ENCODE data around the gene NTF4. TPM values are rescaled to one million over a fixed set of nuclear protein-coding genes. Genes with fewer than 3 reads are reported as not detected.

NTF4 gene
- total and polyA plus RNA-seq, 3 experiments from 2014 or later: not detected

- peaks cover 61 to 74% of the 10 kb centered on the region in 2 donors for H3K27me3 Mint-ChIP-seq
- no peak overlapping the region for H3K4me3 Mint-ChIP-seq
- CTCF ChIA-PET: no interaction called here
- H3K27me3 ChIP-seq (ENCODE audit: insufficient read depth, low read length, poor library complexity, severe bottlenecking): peaks cover 19% of the 10 kb centered on the region
- H3K27ac ChIP-seq (ENCODE audit: low read depth, low read length): no peak overlapping the region
- no peaks in the 10 kb centered on the region for H3K9me3 ChIP-seq (ENCODE audit: low read length)
- no peak overlapping the region for H3K27ac Mint-ChIP-seq
- H3K36me3 ChIP-seq (ENCODE audit: insufficient read depth, low read length): no peaks in the 10 kb centered on the region
- H3K4me1 Mint-ChIP-seq: peaks cover 10 to 15% (median 10%) of the 10 kb centered on the region in 3 donors
- POLR2A ChIA-PET: no interaction called here
- DNase-seq: no peak
- peaks cover 0 to 7% (median 5%) of the 10 kb centered on the region in 3 donors for H3K36me3 Mint-ChIP-seq
- peaks cover 0 to 3% (median 2%) of the 10 kb centered on the region in 5 donors for H3K9me3 Mint-ChIP-seq
- H3K4me1 ChIP-seq (ENCODE audit: insufficient read depth, low read length): no peaks in the 10 kb centered on the region
- no peak overlapping the region for H3K4me3 ChIP-seq (ENCODE audit: low read length)
Measured at GRCh38 chr19:49071860-49072547, 7.4 kb upstream of the NTF4 start.

GRCh38 chr19:49070416-49070815, 5.8 kb upstream of the NTF4 start:
- POLR2A ChIA-PET: no interaction called here
- no peaks in the 10 kb centered on the region for H3K9me3 ChIP-seq (ENCODE audit: low read length)
- Mint-ChIP-seq H3K4me1 (peaks cover 10 to 15% (median 13%) of the 10 kb centered on the region in 3 donors), H3K4me3 (peak overlapping the region in 2 of 7 donors; percentile 38 to 48), H3K27me3 (peaks cover 69 to 83% of the 10 kb centered on the region in 2 donors), H3K9me3 (peaks cover 0 to 3% (median 2%) of the 10 kb centered on the region in 5 donors), H3K27ac (no peak overlapping the region), H3K36me3 (peaks cover 0 to 7% (median 5%) of the 10 kb centered on the region in 3 donors)
- H3K4me3 ChIP-seq (ENCODE audit: low read length): no peak overlapping the region
- peaks cover 29% of the 10 kb centered on the region for H3K27me3 ChIP-seq (ENCODE audit: insufficient read depth, low read length, poor library complexity, severe bottlenecking)
- no peaks in the 10 kb centered on the region for H3K36me3 ChIP-seq (ENCODE audit: insufficient read depth, low read length)
- no peaks in the 10 kb centered on the region for H3K4me1 ChIP-seq (ENCODE audit: insufficient read depth, low read length)
- DNase-seq: no peak
- no peak overlapping the region for H3K27ac ChIP-seq (ENCODE audit: low read depth, low read length)
- CTCF ChIA-PET: interaction anchor here (2.0 kb wide), 1 partner anchor 77 kb away, joined by 5 read pairs; the partner anchor contains the start of genes GYS1 and RUVBL2

- POLR2A ChIA-PET: no interaction called here
- Mint-ChIP-seq H3K4me1 (peaks cover 10 to 15% (median 14%) of the 10 kb centered on the region in 3 donors), H3K27me3 (peaks cover 69 to 82% of the 10 kb centered on the region in 2 donors), H3K36me3 (peaks cover 0 to 7% (median 5%) of the 10 kb centered on the region in 3 donors), H3K27ac (no peak overlapping the region), H3K4me3 (no peak overlapping the region), H3K9me3 (peaks cover 0 to 3% (median 2%) of the 10 kb centered on the region in 5 donors)
- Histone ChIP-seq H3K27ac (ENCODE audit: low read depth, low read length) (no peak overlapping the region), H3K9me3 (ENCODE audit: low read length) (no peaks in the 10 kb centered on the region), H3K4me3 (ENCODE audit: low read length) (no peak overlapping the region), H3K27me3 (ENCODE audit: insufficient read depth, low read length, poor library complexity, severe bottlenecking) (peaks cover 25% of the 10 kb centered on the region), H3K36me3 (ENCODE audit: insufficient read depth, low read length) (no peaks in the 10 kb centered on the region), H3K4me1 (ENCODE audit: insufficient read depth, low read length) (no peaks in the 10 kb centered on the region)
- CTCF ChIA-PET: interaction anchor here (0.6 to 2.0 kb wide), 2 partner anchors 18 to 76 kb away, joined by 3 to 5 read pairs; partner anchors contain the start of genes GYS1 and RUVBL2
- no peak for DNase-seq
Measured at GRCh38 chr19:49069026-49069425, 4.4 kb upstream of the NTF4 start.

GRCh38 chr19:49067554-49067953, 2.9 kb upstream of the NTF4 start:
- Mint-ChIP-seq H3K27ac (no peak overlapping the region), H3K4me3 (no peak overlapping the region), H3K27me3 (peaks cover 62 to 75% of the 10 kb centered on the region in 2 donors), H3K9me3 (peaks cover 0 to 3% (median 0%) of the 10 kb centered on the region in 5 donors), H3K36me3 (peaks cover 0 to 5% (median 5%) of the 10 kb centered on the region in 3 donors), H3K4me1 (peaks cover 3 to 4% (median 3%) of the 10 kb centered on the region in 3 donors)
- Histone ChIP-seq H3K27ac (ENCODE audit: low read depth, low read length) (no peak overlapping the region), H3K9me3 (ENCODE audit: low read length) (no peaks in the 10 kb centered on the region), H3K36me3 (ENCODE audit: insufficient read depth, low read length) (no peaks in the 10 kb centered on the region), H3K4me1 (ENCODE audit: insufficient read depth, low read length) (no peaks in the 10 kb centered on the region), H3K4me3 (ENCODE audit: low read length) (no peak overlapping the region), H3K27me3 (ENCODE audit: insufficient read depth, low read length, poor library complexity, severe bottlenecking) (peaks cover 14% of the 10 kb centered on the region)
- CTCF ChIA-PET: no interaction called here
- DNase-seq: no peak
- POLR2A ChIA-PET: no interaction called here

- H3K36me3 ChIP-seq (ENCODE audit: insufficient read depth, low read length): no peaks in the 10 kb centered on the region
- no peaks in the 10 kb centered on the region for H3K4me1 ChIP-seq (ENCODE audit: insufficient read depth, low read length)
- H3K27ac ChIP-seq (ENCODE audit: low read depth, low read length): no peak overlapping the region
- H3K4me3 ChIP-seq (ENCODE audit: low read length): no peak overlapping the region
- Mint-ChIP-seq H3K4me3 (no peak overlapping the region), H3K27me3 (peaks cover 62 to 74% of the 10 kb centered on the region in 2 donors), H3K27ac (no peak overlapping the region), H3K36me3 (peaks cover 0 to 5% (median 5%) of the 10 kb centered on the region in 3 donors), H3K9me3 (peaks cover 0 to 3% (median 0%) of the 10 kb centered on the region in 5 donors), H3K4me1 (peaks cover 0 to 3% (median 3%) of the 10 kb centered on the region in 3 donors)
- CTCF ChIA-PET: no interaction called here
- peaks cover 14% of the 10 kb centered on the region for H3K27me3 ChIP-seq (ENCODE audit: insufficient read depth, low read length, poor library complexity, severe bottlenecking)
- no peak for DNase-seq
- H3K9me3 ChIP-seq (ENCODE audit: low read length): no peaks in the 10 kb centered on the region
- POLR2A ChIA-PET: no interaction called here
Measured at GRCh38 chr19:49065905-49066512, 1.4 kb upstream of the NTF4 start.

- peaks cover 0 to 2% (median 0%) of the 10 kb centered on the region in 5 donors for H3K9me3 Mint-ChIP-seq
- DNase-seq: no peak
- ChIA-PET POLR2A (no interaction called here), CTCF (no interaction called here)
- Histone ChIP-seq H3K27me3 (ENCODE audit: insufficient read depth, low read length, poor library complexity, severe bottlenecking) (peaks cover 11% of the 10 kb centered on the region), H3K9me3 (ENCODE audit: low read length) (no peaks in the 10 kb centered on the region), H3K4me3 (ENCODE audit: low read length) (no peak overlapping the region), H3K27ac (ENCODE audit: low read depth, low read length) (no peak overlapping the region), H3K4me1 (ENCODE audit: insufficient read depth, low read length) (no peaks in the 10 kb centered on the region), H3K36me3 (ENCODE audit: insufficient read depth, low read length) (no peaks in the 10 kb centered on the region)
- no peaks in the 10 kb centered on the region for H3K36me3 Mint-ChIP-seq
- peak overlapping the region in 1 of 7 donors; percentile 9 for H3K4me3 Mint-ChIP-seq
- H3K4me1 Mint-ChIP-seq: peaks cover 0 to 3% (median 0%) of the 10 kb centered on the region in 3 donors
- peaks cover 56 to 68% of the 10 kb centered on the region in 2 donors for H3K27me3 Mint-ChIP-seq
- H3K27ac Mint-ChIP-seq: peak overlapping the region in 1 of 8 donors; percentile 72
Measured at GRCh38 chr19:49064029-49064629, 489 bp downstream of the NTF4 start.

- H3K4me3 Mint-ChIP-seq: no peak overlapping the region
- no peaks in the 10 kb centered on the region for H3K36me3 Mint-ChIP-seq
- peaks cover 25% of the 10 kb centered on the region for H3K27me3 ChIP-seq (ENCODE audit: insufficient read depth, low read length, poor library complexity, severe bottlenecking)
- CTCF ChIA-PET: interaction anchor here (1.2 kb wide), 1 partner anchor 68 kb away, joined by 3 read pairs; the partner anchor contains the start of genes GYS1 and RUVBL2
- peaks cover 0 to 2% (median 0%) of the 10 kb centered on the region in 5 donors for H3K9me3 Mint-ChIP-seq
- no peaks in the 10 kb centered on the region for H3K9me3 ChIP-seq (ENCODE audit: low read length)
- DNase-seq: no peak
- no peak overlapping the region for H3K4me3 ChIP-seq (ENCODE audit: low read length)
- no peak overlapping the region for H3K27ac Mint-ChIP-seq
- H3K27me3 Mint-ChIP-seq: peaks cover 56 to 71% of the 10 kb centered on the region in 2 donors
- H3K4me1 ChIP-seq (ENCODE audit: insufficient read depth, low read length): peaks cover 14% of the 10 kb centered on the region
- H3K36me3 ChIP-seq (ENCODE audit: insufficient read depth, low read length): no peaks in the 10 kb centered on the region
- POLR2A ChIA-PET: no interaction called here
- H3K4me1 Mint-ChIP-seq: peaks cover 14 to 23% (median 16%) of the 10 kb centered on the region in 3 donors
- no peak overlapping the region for H3K27ac ChIP-seq (ENCODE audit: low read depth, low read length)
Measured at GRCh38 chr19:49061445-49061844, 3.2 kb downstream of the NTF4 start.
